GM21786 (cell line): Measurements from ENCODE around the gene ALDOC.
A peak's percentile ranks its signal among the peaks of the same experiment; 100 is the strongest.
"Not testable (repeated sequence)": the region's sequence is repeated elsewhere in the genome, so short reads cannot be mapped to it uniquely, and the experiment has no call there.

Experiments used
- ATAC-seq: cut with Tn5 transposase; IDR thresholded peaks from one replicate; pipeline ENCODE4 v1.9.1; 2021; ENCODE audit not compliant: unreplicated experiment

The ALDOC gene

DNA sequence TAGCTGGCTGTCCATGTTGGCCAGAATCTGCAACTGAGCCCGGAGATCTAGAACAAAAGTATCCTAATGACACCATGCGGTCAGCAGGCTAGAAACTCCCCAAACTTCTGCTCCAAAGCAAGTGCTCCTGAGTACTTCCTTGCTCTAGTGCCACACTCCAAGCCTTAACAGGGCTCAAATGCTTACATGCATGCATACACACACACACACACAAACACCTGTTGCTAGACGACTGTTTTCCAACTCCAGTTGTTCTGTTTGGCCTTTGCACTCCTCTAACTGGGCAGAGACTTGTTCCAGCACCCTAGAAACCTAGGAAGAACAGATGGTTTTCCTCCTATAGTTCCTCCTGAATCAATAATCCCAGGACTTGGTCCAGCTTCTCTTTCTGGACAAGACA lies 7.7 kb upstream of the ALDOC start:
- no peak for ATAC-seq

DNA sequence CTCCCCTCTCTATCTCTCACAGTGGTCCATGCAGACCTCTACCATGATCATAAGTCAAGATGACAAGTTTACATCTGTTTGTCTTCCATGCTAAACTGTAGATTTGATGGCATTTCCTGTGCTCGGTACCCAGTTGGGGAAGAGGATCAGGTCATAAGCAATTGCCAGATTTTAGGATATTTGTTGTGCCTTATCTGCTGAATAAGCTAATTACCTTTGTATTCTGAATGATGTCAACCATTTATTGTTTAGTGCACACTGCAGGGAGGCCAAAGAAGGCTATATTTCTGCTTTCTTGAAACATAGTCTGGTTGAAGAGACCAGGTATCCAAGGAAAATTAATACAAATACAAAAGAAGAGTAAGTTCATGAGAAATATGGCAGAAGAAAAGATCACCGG lies 5.8 kb upstream of the ALDOC start:
- no peak for ATAC-seq

DNA sequence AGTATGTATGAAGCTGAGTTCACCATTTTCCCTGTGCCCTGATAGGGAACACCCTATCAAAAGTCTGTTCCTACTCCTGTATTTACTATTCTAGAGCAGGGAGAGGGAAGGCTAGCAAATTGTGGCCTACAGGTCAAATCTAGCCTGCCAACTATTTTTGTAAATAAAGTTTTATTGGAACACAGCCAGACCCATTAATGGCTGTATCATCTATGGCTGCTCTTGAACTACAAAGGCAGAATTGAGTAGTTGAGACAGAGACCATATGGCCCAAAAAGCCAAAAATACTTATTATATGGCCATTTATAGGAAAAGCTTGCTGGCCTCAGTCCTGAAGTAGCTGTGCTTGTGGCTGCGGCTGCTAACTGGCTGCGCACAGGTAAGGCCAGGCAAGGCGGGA lies 4.3 kb upstream of the ALDOC start:
- no peak for ATAC-seq

- no peak for ATAC-seq
These were observed 2.8 kb upstream of the ALDOC start for GRCh38 chr17:28579526-28579925.

DNA sequence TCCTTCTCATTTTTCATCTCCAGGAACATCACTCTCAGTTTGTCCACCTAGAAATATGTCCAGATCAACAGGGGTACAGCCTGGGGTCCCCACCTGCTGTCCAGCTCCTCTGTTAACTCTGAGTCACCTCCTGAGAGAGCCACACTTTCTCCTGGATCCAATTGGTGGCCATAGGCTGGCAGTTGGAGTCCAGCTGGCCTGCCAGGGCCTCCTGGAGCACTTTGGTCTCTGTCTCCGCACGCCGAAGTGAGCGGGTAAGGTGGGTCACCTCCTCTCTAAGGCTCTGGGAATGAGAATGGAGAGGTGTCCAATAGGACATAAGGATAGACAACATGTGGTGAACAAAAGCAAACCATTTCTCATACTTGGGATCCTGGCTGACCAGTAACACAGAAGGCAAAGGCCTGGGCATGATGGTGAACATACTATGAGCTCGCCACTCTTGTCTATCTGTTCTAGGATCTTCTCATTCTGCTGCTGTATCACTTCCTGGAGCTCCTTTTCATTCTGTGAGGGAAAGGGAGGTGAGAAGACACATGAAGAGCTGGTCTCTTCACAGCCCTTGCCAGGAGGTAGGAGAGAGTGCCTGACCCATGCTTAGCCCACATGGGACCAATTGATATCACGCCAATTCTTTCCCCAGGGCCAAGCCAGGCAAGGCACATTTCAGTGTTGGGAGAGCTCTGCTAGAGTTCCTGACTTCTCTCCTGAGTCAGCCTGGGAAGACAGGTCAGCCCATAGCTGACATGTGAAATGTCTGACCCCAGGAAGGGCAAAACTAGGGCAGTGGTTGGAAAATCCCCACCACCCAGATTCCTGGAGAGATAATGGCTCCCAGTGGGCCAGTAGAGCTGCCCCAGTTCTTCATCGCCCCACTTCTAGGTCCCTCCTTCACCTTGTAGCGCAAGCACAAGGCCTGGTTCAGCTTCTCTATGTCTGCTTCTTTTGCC lies 1.8 kb upstream of the ALDOC start:
- no peak for ATAC-seq

DNA sequence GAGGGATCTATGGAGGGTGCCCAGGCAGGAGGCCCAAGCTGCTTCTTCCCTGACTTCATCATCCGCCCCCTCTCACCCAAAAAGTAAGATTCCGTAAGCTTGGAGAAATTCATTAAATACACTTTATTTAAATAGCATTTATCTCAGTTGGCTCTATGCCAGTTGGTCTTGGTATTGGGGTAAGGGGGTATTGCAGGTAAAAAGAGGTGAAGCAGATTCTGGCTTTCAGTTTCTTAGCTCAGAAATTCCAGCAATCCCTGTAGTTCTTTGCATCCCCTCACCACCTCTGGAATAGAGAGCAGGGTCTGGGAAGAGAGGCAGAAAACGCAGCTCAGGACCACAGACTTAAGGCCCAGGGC lies 750 bp upstream of the ALDOC start:
- ATAC-seq, result no peak

- ATAC-seq, result not testable (repeated sequence)
These were observed 679 bp downstream of the ALDOC start for GRCh38 chr17:28576016-28576415.

- ATAC-seq, result no peak
These were observed 1.4 kb downstream of the ALDOC start for GRCh38 chr17:28575126-28575795.

GRCh38 chr17:28574526-28574925 lies 2.2 kb downstream of the ALDOC start:
- no peak for ATAC-seq

DNA sequence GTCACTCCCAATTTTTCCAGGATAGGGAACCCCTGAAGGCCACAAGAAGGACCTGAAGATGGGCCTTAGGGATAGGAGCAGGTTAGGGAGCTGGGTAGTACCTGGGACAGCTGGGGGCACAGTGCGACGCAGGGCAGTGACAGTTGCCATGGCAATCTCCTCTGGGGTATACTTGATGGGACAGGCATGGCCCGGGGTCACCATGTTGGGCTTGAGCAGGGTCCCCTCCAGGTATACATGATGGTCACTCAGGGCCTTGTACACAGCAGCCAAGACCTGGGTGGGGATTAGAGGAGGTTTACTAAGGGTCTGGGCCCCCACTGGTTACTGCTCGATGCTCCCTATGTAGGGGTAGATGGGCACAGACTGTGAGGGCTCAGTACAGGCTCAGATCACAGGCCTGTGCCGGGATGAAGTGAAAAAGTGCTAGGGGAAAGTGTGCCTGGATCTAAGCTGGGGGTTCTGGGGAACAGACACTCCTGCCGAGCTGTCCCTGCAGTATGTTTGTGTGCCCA lies 2.7 kb downstream of the ALDOC start:
- ATAC-seq, result no peak

DNA sequence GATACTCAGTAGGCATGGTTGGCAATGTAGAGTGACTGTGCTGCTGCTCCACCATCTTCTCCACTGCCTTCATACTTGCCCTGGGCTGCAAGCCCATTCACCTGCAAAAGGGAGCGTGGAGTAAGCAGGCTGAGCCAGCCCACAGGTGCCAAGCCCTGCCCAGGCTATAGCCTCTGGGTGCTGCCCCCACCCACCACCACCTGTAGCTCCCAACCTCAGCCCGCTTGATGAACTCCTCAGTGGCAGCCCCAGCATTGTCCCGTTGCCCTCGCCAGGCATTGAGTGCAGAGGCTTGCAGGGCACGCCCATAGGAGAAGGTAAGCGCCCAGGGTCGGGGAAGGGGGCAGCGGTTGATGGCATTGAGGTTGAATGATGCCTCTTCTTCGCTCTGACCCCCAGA lies 3.2 kb downstream of the ALDOC start:
- ATAC-seq, result no peak

DNA sequence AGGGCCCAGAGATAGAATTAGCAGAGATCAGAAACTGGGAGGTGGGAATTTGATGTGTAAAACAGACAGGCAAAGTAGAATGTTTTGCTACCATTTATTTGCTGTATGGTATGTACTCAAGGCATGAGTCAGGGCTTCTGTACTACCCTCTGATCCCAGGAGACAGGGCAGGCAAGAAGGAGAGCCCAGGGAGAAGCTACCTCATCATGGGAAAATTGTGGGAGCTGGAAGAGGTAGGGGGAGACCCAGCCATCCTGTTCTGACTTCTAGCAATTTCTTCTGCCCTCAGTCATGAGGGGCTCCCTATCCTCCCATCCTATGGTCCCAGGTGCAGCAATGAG lies 3.7 kb downstream of the ALDOC start:
- ATAC-seq, result no peak

- ATAC-seq, result no peak
These were observed 4.2 kb downstream of the ALDOC start for GRCh38 chr17:28572259-28573039.

- ATAC-seq, result peak; percentile 84
These were observed 5.2 kb downstream of the ALDOC start, which contains the start of gene PIGS for GRCh38 chr17:28571361-28572122. Gene PIGS (minus strand): TSS chr17:28571524. CDS start chr17:28571496, 28 bp downstream.

DNA sequence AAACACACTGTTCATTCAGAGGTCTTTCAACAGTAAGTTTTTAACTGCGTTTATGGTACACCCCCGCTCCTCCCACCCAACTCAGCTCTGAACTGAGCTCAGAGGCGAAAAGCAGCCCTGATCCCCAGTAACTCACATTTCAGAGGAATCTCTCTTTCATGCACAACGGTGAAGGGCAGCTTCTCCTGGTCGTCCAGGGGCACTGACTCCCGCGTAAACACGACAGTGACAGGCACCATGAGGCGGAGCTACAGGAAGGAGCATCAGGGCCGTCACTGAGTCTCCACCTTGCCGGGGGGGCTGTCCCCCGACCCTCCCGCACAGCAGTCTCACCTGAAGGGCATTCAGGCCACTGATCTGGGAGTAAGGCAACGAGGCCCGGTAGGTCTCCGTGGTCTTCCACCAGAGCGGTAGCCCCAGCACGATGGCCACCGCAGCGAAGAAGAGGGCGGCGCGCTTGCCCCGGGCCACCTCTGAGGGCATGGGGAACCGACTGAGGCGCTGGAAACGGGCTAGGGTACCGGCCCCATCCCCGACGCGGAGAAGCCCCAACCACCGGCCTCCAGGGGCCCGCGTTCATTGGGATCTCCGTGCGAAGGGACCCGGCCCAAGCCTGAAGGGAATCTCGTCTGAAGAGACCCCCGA lies 5.9 kb downstream of the ALDOC start:
- ATAC-seq, result peak; percentile 5

GRCh38 chr17:28569446-28569845 lies 7.2 kb downstream of the ALDOC start:
- no peak for ATAC-seq

GRCh38 chr17:28567604-28568003 lies 9.1 kb downstream of the ALDOC start:
- ATAC-seq, result no peak

DNA sequence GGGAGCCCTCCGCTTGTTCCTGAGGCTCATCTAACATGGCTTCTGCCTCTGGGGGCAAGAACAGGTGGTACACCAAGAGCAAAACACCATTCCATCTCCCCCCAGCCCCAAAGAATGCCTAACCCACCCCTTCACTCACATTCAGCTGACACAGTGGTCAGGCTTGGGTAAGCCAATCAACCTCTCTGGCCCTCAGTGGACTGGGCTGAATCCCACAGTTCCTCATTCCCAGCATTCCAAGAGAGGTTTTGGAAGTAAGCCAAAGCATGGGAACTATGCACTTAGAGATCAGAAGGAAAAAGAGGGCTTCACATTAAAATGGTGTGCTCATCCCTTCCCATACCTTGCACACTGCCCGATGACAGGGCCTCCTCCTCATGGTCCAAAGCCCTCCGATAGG lies 13.2 kb downstream of the ALDOC start:
- no peak for ATAC-seq

DNA sequence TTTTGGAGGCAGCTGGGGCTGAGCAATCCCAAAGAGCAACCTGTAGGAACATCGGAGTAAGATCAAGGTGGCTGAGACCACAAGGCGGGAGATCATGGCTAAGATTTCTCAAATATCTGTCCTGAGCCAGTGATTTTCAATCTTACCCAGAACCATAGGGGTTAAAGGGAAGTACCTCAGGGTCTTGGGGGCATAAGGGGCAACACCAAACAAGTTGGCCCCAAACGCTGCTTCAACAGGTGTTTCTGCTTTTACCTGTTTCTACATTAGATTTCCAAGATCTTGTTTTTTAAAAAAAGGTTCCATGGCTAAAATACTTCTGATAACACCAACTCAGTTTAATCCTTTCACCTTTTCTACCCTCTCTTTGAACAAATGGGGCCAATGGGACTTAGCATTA lies 21.7 kb downstream of the ALDOC start:
- no peak for ATAC-seq

GRCh38 chr17:28554565-28554964 lies 22.1 kb downstream of the ALDOC start:
- no peak for ATAC-seq
